NT2/D1 (cell line): ENCODE results near the gene IL11.

Source experiments
- DNase-seq: peaks from one replicate; pipeline ENCODE4 v3.0.0-alpha.2; 2011; ENCODE audit warnings: low read depth, low spot score
- H3K27me3 ChIP-seq: 2 replicates; pipeline ENCODE4 v1.6.0; 2011; ENCODE audit warnings: mild to moderate bottlenecking; ENCODE audit not compliant: insufficient read length, insufficient read depth
- H3K36me3 ChIP-seq: 2 replicates; pipeline ENCODE4 v1.6.1; 2011; ENCODE audit warnings: mild to moderate bottlenecking, low read length, mixed read lengths; ENCODE audit not compliant: insufficient read depth, insufficient read length
- H3K4me1 ChIP-seq: 2 replicates; pipeline ENCODE4 v1.5.1; 2011; ENCODE audit not compliant: insufficient read depth, insufficient read length
- H3K4me3 ChIP-seq: 2 replicates; pipeline ENCODE4 v1.5.1; 2011; ENCODE audit warnings: low read depth; ENCODE audit not compliant: insufficient read length
- H3K9ac ChIP-seq: 2 replicates; pipeline ENCODE4 v1.6.0; 2011; ENCODE audit warnings: low read depth; ENCODE audit not compliant: insufficient read length
- H3K9me3 ChIP-seq: 2 replicates; pipeline ENCODE4 v1.5.1; 2011; ENCODE audit warnings: mild to moderate bottlenecking, low read length; ENCODE audit not compliant: insufficient read depth
- SUZ12 ChIP-seq: IDR thresholded peaks from 2 replicates; pipeline ENCODE4 v1.6.1; 2011; ENCODE audit not compliant: insufficient read length, insufficient read depth; ENCODE audit errors: extremely low read depth
- YY1 ChIP-seq: IDR thresholded peaks from 2 replicates; pipeline ENCODE4 v1.6.1; 2011; ENCODE audit not compliant: insufficient read length, insufficient read depth
- ZNF274 ChIP-seq: IDR thresholded peaks from 2 replicates; pipeline ENCODE4 v1.6.1; 2011; ENCODE audit warnings: mild to moderate bottlenecking, low read depth, low read length

The IL11 gene

GRCh38 chr19:55376241-55376933, 6.1 kb upstream of the IL11 start, which contains the start of gene TMEM190:
Gene TMEM190 (plus strand): TSS chr19:55376826. CDS start chr19:55376854, 28 bp downstream.
- H3K27me3 ChIP-seq: peaks cover 13% of the 10 kb centered on the region
- no peaks in the 10 kb centered on the region for H3K9me3 ChIP-seq
- no peak for DNase-seq
- no peak within 1 kb of the TSS for H3K4me3 ChIP-seq
- H3K36me3 ChIP-seq: no peaks in the 10 kb centered on the region
- H3K9ac ChIP-seq: peak within 1 kb of the TSS; percentile 42
- peaks cover 21% of the 10 kb centered on the region for H3K4me1 ChIP-seq
- TF ChIP-seq SUZ12 (no peak), ZNF274 (no peak), YY1 (no peak)

GRCh38 chr19:55373993-55374757, 3.9 kb upstream of the IL11 start:
- no peak for DNase-seq
- Histone ChIP-seq H3K9me3 (no peaks in the 10 kb centered on the region), H3K9ac (peak overlapping the region; percentile 3), H3K27me3 (peaks cover 23% of the 10 kb centered on the region), H3K4me1 (peaks cover 21% of the 10 kb centered on the region), H3K4me3 (peak overlapping the region; percentile 15), H3K36me3 (no peaks in the 10 kb centered on the region)
- TF ChIP-seq ZNF274 (no peak), SUZ12 (no peak), YY1 (no peak)

DNA sequence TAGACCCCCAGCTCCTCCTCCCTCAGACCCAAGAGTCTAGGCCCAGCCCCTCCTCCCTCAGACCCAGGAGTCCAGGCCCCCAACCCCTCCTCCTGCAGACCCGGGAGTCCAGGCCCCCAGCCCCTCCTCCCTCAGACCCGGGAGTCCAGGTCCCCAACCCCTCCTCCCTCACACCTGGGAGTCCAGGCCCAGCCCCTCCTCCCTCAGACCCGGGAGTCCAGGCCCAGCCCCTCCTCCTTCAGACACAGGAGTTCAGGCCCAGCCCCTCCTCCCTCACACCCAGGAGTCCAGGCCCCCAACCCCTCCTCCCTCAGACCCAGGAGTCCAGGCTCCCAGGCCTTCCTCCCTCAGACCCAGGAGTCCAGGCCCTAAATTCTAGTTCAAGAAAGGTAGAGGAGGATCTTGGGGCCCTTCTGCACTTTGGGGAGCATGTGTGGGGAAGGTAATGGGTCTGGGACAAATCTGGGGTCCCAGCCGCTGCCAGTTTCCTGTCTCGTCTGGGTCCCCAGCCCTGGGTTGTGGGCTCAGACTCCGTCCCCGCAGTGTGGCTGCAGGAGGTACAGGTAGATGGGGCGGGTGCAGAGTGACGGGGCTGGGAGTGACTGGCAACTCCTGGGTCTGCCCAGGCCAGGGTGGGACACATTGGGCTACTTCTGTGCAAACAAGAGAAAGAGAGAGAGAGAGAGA, 3.2 kb upstream of the IL11 start:
- H3K4me1 ChIP-seq: peaks cover 24% of the 10 kb centered on the region
- peaks cover 23% of the 10 kb centered on the region for H3K27me3 ChIP-seq
- no peak for TF ChIP-seq SUZ12
- no peak for TF ChIP-seq ZNF274
- no peak for TF ChIP-seq YY1
- H3K36me3 ChIP-seq: peaks cover under 1% of the 10 kb centered on the region
- DNase-seq: no peak
- H3K9ac ChIP-seq: peak overlapping the region; percentile 3
- no peaks in the 10 kb centered on the region for H3K9me3 ChIP-seq
- H3K4me3 ChIP-seq: no peak overlapping the region

DNA sequence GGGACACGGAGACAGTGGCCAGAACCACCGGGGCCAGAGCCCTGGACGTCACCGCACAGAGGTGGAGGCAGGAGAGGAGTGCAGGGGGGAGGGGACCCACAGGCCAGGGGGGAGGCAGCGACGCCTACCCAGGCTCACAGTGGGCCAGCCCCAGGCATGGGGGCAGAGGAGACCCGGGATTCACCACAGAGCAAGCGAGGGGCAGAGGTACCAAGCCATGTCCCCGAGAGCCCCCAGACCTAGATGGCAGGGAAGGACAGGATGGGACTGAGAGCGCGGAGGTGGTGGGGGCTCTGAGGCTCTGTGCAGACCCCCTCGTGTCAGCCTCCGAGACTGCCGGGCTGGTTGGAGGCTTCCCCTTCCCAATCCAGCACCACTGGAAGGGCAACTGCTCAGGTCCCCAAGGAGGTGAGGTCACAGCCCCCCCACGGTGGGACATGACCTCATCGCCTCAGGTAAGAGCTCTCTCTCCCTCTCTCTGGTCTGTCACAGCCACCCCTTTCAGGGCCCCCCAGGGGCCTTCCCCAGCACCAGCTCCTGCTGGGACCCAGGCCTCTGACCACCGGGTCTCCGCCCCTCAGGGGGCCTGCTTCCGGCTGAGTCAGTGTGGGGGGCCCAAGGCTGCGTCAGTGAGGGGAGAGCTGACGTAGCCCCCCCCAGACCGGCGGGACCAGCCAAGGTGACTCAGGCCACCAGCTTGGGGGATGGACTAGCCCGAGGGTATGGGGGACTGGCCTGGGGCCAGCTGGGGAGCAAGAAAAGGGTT, 2.2 kb upstream of the IL11 start:
- Histone ChIP-seq H3K36me3 (peaks cover 8% of the 10 kb centered on the region), H3K4me1 (peaks cover 22% of the 10 kb centered on the region), H3K27me3 (peaks cover 23% of the 10 kb centered on the region), H3K4me3 (no peak overlapping the region), H3K9ac (peak overlapping the region; percentile 42), H3K9me3 (no peaks in the 10 kb centered on the region)
- TF ChIP-seq SUZ12 (no peak), YY1 (no peak), ZNF274 (no peak)
- DNase-seq: no peak

DNA sequence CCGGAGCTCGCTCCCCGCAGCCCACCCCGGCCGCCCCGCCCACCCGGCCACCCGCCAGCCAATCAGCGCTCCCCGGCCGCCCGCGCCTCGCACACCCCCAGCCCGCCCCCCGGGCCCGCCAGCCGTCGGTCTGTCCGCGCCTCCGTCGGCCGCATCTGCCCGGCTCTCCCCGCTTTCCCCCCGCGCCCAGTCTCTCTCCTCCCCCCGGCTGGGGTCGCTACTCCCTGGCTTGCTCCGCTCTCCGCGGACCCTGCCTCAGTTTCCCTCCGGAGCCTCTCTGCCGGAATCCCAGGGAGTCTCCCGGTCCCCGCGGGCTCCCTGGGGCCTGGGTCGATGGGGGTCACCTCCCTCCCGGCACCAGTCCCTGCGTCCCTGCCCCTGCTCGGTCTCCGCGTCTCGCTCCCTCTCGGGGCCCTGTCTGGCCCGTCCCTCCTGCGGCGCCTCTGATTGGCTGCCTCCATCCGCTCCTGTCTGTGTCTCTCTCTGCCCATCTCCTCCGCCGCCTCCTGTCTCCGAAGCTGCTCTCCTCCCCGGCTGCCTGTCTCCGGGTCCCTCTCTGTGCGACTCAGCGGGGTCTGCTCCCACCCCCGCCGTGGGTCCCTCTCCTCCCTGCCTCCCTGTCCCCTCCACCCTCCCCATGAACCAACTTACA, 484 bp downstream of the IL11 start:
- peak overlapping the region; percentile 42 for H3K4me3 ChIP-seq
- H3K9me3 ChIP-seq: no peaks in the 10 kb centered on the region
- peak; percentile 49 for DNase-seq
- peaks cover 15% of the 10 kb centered on the region for H3K4me1 ChIP-seq
- TF ChIP-seq YY1 (no peak), ZNF274 (no peak), SUZ12 (no peak)
- H3K27me3 ChIP-seq: peaks cover 23% of the 10 kb centered on the region
- H3K36me3 ChIP-seq: peaks cover 24% of the 10 kb centered on the region
- H3K9ac ChIP-seq: peak overlapping the region; percentile 61

- Histone ChIP-seq H3K4me3 (peak overlapping the region; percentile 39), H3K4me1 (peaks cover 15% of the 10 kb centered on the region), H3K9me3 (no peaks in the 10 kb centered on the region), H3K27me3 (peaks cover 23% of the 10 kb centered on the region), H3K36me3 (peaks cover 24% of the 10 kb centered on the region), H3K9ac (peak overlapping the region; percentile 77)
- no peak for DNase-seq
- no peak for TF ChIP-seq SUZ12
- no peak for TF ChIP-seq ZNF274
- TF ChIP-seq YY1: no peak
Measured at GRCh38 chr19:55368701-55369563, 1.3 kb downstream of the IL11 start.
